Fibroblast of pulmonary artery (primary cell): ENCODE measurements around the gene RNF227.
"Not testable (repeated sequence)": the region's sequence is repeated elsewhere in the genome, so short reads cannot be mapped to it uniquely, and the experiment has no call there.

Experiments used
- DNase-seq: peaks from one replicate; pipeline ENCODE4 v3.0.0-alpha.2; 2010; ENCODE audit warnings: low read depth
- H3K4me3 ChIP-seq: replicated peaks from 2 replicates; pipeline ENCODE4 v1.5.1; 2011; ENCODE audit warnings: low read depth, mild to moderate bottlenecking, control low read depth, low read length, moderate library complexity
- CTCF ChIP-seq: IDR thresholded peaks from 2 replicates; pipeline ENCODE4 v1.5.1; 2011; ENCODE audit warnings: mild to moderate bottlenecking, control low read depth, low read length, inconsistent platforms; ENCODE audit errors: missing control alignments

The RNF227 gene

GRCh38 chr17:7915611-7916384 is at the start of gene RNF227:
Gene RNF227, minus strand, starts transcription at chr17:7916289. Its CDS starts 94 bp downstream, at chr17:7916195.
- peak within 1 kb of the TSS; percentile 63 for H3K4me3 ChIP-seq
- no peak for TF ChIP-seq CTCF
- DNase-seq = peak; percentile 98

GRCh38 chr17:7961421-7961820 is 45.3 kb upstream of the RNF227 start:
- H3K4me3 ChIP-seq = no peak overlapping the region
- TF ChIP-seq CTCF = no peak
- DNase-seq = no peak

- peak; percentile 32 for DNase-seq
- H3K4me3 ChIP-seq = no peak overlapping the region
- no peak for TF ChIP-seq CTCF
These were observed 43.6 kb upstream of the RNF227 start for GRCh38 chr17:7959503-7960253.

- TF ChIP-seq CTCF = no peak
- DNase-seq = peak; percentile 87
- H3K4me3 ChIP-seq = no peak overlapping the region
These were observed 40.3 kb upstream of the RNF227 start for GRCh38 chr17:7956228-7956965.

- no peak for TF ChIP-seq CTCF
- no peak overlapping the region for H3K4me3 ChIP-seq
- peak; percentile 21 for DNase-seq
These were observed 39.5 kb upstream of the RNF227 start for GRCh38 chr17:7955414-7956227.

GRCh38 chr17:7953266-7953665 is 37.2 kb upstream of the RNF227 start:
- not testable (repeated sequence) for DNase-seq, H3K4me3 ChIP-seq
